NT2/D1 (cell line): ENCODE measurements around the gene KDR.

ENCODE experiments used
- SUZ12 ChIP-seq: IDR thresholded peaks from 2 replicates; pipeline ENCODE4 v1.6.1; 2011; ENCODE audit not compliant: insufficient read length, insufficient read depth; ENCODE audit errors: extremely low read depth
- YY1 ChIP-seq: IDR thresholded peaks from 2 replicates; pipeline ENCODE4 v1.6.1; 2011; ENCODE audit not compliant: insufficient read length, insufficient read depth
- ZNF274 ChIP-seq: IDR thresholded peaks from 2 replicates; pipeline ENCODE4 v1.6.1; 2011; ENCODE audit warnings: mild to moderate bottlenecking, low read depth, low read length

DNA sequence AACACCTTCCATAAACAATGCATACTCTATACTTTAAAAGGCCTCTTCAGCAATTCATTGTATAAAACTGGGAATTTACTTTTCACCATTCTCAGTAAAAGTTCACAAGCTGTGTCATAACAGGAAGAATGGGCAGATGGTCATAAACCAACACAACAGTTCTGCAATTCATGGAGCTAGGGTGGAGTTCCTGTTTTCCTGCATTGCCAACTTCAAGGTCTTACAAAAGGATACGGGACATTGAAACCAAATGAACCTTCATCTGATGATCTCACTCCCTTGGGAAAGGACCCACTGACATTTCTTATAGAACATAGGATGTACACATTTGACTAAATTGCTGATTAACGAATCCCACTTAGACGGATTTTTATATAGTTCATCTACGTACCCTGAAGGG lies 4.1 kb downstream of the KDR start:
- no peak for TF ChIP-seq YY1
- TF ChIP-seq ZNF274 = no peak
- TF ChIP-seq SUZ12 = no peak
